K562 (cell line): Measurements from ENCODE around the gene KPNB1. TPM values are rescaled to one million over a fixed set of nuclear protein-coding genes. Genes with fewer than 3 reads are reported as not detected.

ENCODE experiments used
- ATAC-seq: fragments of 200-7000 bp; cut with Tn5 transposase; 3 replicates; pipeline ENCODE4 v1.9.1; 2020; ENCODE audit warnings: moderate library complexity
- BruUV-seq: library from RNA; stranded (reverse); fragments of 400-500 nt; replicated peaks from 2 replicates; lab custom pipeline; 2021; lab: Mats Ljungman, UMichigan
- CTCF ChIA-PET: fragments of 300-600 bp; formaldehyde crosslinking; extraction: SDS; loops from one replicate; lab custom pipeline; 2021; ENCODE audit warnings: low intra/inter-chr PET ratio; lab: Yijun Ruan, JAX
- POLR2A ChIA-PET: fragments of 300-600, 350-650 bp; sonication (Branson Sonifier 250); formaldehyde crosslinking; extraction: SDS; loops from one replicate; lab custom pipeline; 2021; ENCODE audit warnings: antibody characterized with exemption, inconsistent platforms; lab: Yijun Ruan, JAX
- DNase-seq, 4 experiments: peaks; one replicate each; pipeline versions ENCODE4 v3.0.0 to v3.0.0-alpha.2; 2011 to 2018; ENCODE audit warnings: low spot score in 3 of 4, mixed read lengths in 3 of 4; ENCODE audit errors: extremely low read depth in 1 of 4
- FAIRE-seq: peaks from 2 replicates; lab custom pipeline; 2011; peaks lifted over from hg19 to GRCh38; lab: Jason Lieb, UNC
- H2AFZ ChIP-seq: 2 replicates; pipeline ENCODE4 v1.6.0; 2011; ENCODE audit warnings: low read depth, low read length, control low read depth, inconsistent platforms
- H3K27ac ChIP-seq: fragments of 200-600 bp; 3 replicates; pipeline ENCODE4 v1.8.0; 2011; ENCODE audit warnings: low read depth, mild to moderate bottlenecking, control low read depth, inconsistent platforms, low read length, moderate library complexity, mixed read lengths; ENCODE audit errors: extremely low read depth
- H3K27me3 ChIP-seq, 2 experiments: fragments of 300-600 bp in 1 of 2; 2 replicates in 1 of 2; 3 replicates in 1 of 2; pipeline versions ENCODE4 v1.6.0 to v1.8.0; 2011; ENCODE audit warnings: inconsistent platforms in 2 of 2, low read length in 2 of 2, mild to moderate bottlenecking in 1 of 2, mixed read lengths in 1 of 2, moderate library complexity in 1 of 2; ENCODE audit not compliant: control insufficient read depth in 2 of 2, insufficient read depth in 2 of 2
- H3K36me3 ChIP-seq: fragments of 300-600 bp; 3 replicates; pipeline ENCODE4 v1.8.0; 2011; ENCODE audit warnings: mild to moderate bottlenecking, low read length, inconsistent platforms; ENCODE audit not compliant: control insufficient read depth, insufficient read depth
- H3K4me1 ChIP-seq, 2 experiments: fragments of 200-600 bp in 1 of 2; replicated peaks in 1 of 2; 2 replicates in 1 of 2; 3 replicates in 1 of 2; pipeline versions ENCODE4 v1.5.1 to v1.8.0; 2011; ENCODE audit warnings: inconsistent platforms in 2 of 2, low read length in 2 of 2, mild to moderate bottlenecking in 1 of 2, mixed read lengths in 1 of 2, moderate library complexity in 1 of 2; ENCODE audit not compliant: control insufficient read depth in 2 of 2, insufficient read depth in 2 of 2
- H3K4me2 ChIP-seq: 2 replicates; pipeline ENCODE4 v1.6.1; 2011; ENCODE audit warnings: low read length, control low read depth, inconsistent platforms, mixed read lengths; ENCODE audit not compliant: insufficient read depth
- H3K4me3 ChIP-seq: fragments of 200-600 bp; sonication (generic), shearing (Covaris generic); 2 replicates; pipeline ENCODE4 v1.5.1; 2016; ENCODE audit warnings: control low read depth, inconsistent platforms
- H3K79me2 ChIP-seq: fragments of 200-600 bp; 3 replicates; pipeline ENCODE4 v1.8.0; 2011; ENCODE audit warnings: low read length, inconsistent platforms; ENCODE audit not compliant: control insufficient read depth, insufficient read depth
- H3K9ac ChIP-seq, 2 experiments: 2 replicates each; pipeline versions ENCODE4 v1.6.0 to v1.6.1; 2011; ENCODE audit warnings: low read depth in 2 of 2, low read length in 2 of 2, control low read depth in 1 of 2, inconsistent platforms in 1 of 2, mild to moderate bottlenecking in 1 of 2, mixed read lengths in 1 of 2; ENCODE audit not compliant: insufficient read depth in 1 of 2
- H3K9me1 ChIP-seq: one replicate; pipeline ENCODE4 v1.6.0; 2011; ENCODE audit warnings: inconsistent platforms, mild to moderate bottlenecking, low read length, moderate library complexity; ENCODE audit not compliant: control insufficient read depth, insufficient read depth
- H3K9me3 ChIP-seq: replicated peaks from 2 replicates; pipeline ENCODE4 v1.5.1; 2011; ENCODE audit warnings: low read depth, low read length, inconsistent platforms; ENCODE audit not compliant: control insufficient read depth, insufficient read depth
- H4K20me1 ChIP-seq: replicated peaks from 2 replicates; pipeline ENCODE4 v1.6.1; 2011; ENCODE audit warnings: low read length, inconsistent platforms, mixed read lengths; ENCODE audit not compliant: control insufficient read depth, insufficient read depth
- HNRNPUL1 ChIP-seq: fragments of 200-400 bp; formaldehyde crosslinking; IDR thresholded peaks from 2 replicates; pipeline ENCODE4 v1.6.1; 2017; ENCODE audit warnings: low read length
- NRF1 ChIP-seq, 2 experiments: fragments of 450-650 bp; IDR thresholded peaks in 1 of 2; conservative IDR thresholded peaks in 1 of 2; 2 replicates each; pipeline ENCODE4 v1.6.1; 2014; ENCODE audit warnings: mild to moderate bottlenecking in 2 of 2
- REST ChIP-seq, 2 experiments: fragments of 450-650 bp; formaldehyde crosslinking in 1 of 2; IDR thresholded peaks; 2 replicates each; pipeline versions ENCODE4 v1.4.0 to v1.6.1; 2014 to 2020; ENCODE audit warnings: mild to moderate bottlenecking in 2 of 2, borderline replicate concordance in 1 of 2, low read depth in 1 of 2
- WGBS: fragments of 100-300 bp; shearing (Covaris generic); methylation state at CpG from one replicate; pipeline ENCODE4 v1.1.6; 2016; ENCODE audit warnings: low coverage, mixed read lengths; ENCODE audit not compliant: insufficient coverage; ENCODE audit errors: missing lambda C conversion rate; 5-methylcytosine and 5-hydroxymethylcytosine counted together
- in situ Hi-C: fragments of 300-500 bp; cut with MboI; formaldehyde crosslinking; loops from 4 replicates; pipeline ENCODE4 v1.15.0; 2018; ENCODE audit warnings: inconsistent platforms, mixed read lengths
- intact Hi-C: fragments of 100-400 bp; cut with micrococcal nuclease; formaldehyde crosslinking; loops from 2 replicates; pipeline ENCODE4 v1.14.2; 2022
- polyA plus RNA-seq, 8 experiments: library from polyadenylated mRNA; depleted of rRNA in 4 of 8; stranded (reverse) in 5 of 8; unstranded in 3 of 8; fragments of >200 nt; fragmentation: Nextera tagmentation in 2 of 8; fragmentation: Illumina TruSeq in 1 of 8; extraction: Ambion mirVana in 2 of 8; extraction: Trizol in 1 of 8; gene quantifications; 2 replicates each; pipeline versions ENCODE4 v1.2.1 to v1.2.3, GENCODE V29; 2011 to 2014; ENCODE audit warnings: inconsistent platforms in 1 of 8, missing spikeins in 1 of 8
- total RNA-seq, 7 experiments: library from RNA; depleted of rRNA in 6 of 7; stranded (reverse); fragments of >200 nt in 6 of 7; fragmentation: Illumina TruSeq in 2 of 7; extraction: Trizol in 2 of 7; gene quantifications; 2 replicates each; pipeline versions ENCODE4 v1.2.1 to v1.2.3, GENCODE V29; 2011 to 2021; ENCODE audit warnings: low replicate concordance in 1 of 7

The KPNB1 gene
- total and polyA plus RNA-seq, 9 of the 15 experiments (the other 6 are each of a cell fraction or from before 2014, with no cell fraction given), result 154 to 622 (median 354) TPM

GRCh38 chr17:47703191-47703591 is 53.5 kb downstream of the KPNB1 start:
- ATAC-seq, result no peak
- no peak for FAIRE-seq
- no TSS peak for BruUV-seq
- no peak overlapping the region for H2AFZ ChIP-seq
- no peak overlapping the region for H3K4me2 ChIP-seq
- no peaks in the 10 kb centered on the region for H3K9me3 ChIP-seq
- WGBS, result 89% methylated on average over 4 of the region's 15 CpGs
- no peak overlapping the region; a peak in 1 of 4 replicates for H3K9ac ChIP-seq
- H3K27ac ChIP-seq, result no peak overlapping the region
- no peaks in the 10 kb centered on the region for H3K27me3 ChIP-seq
- ChIA-PET CTCF (no interaction called here), POLR2A (interaction anchor here (0.6 to 0.7 kb wide), 2 partner anchors 15 to 208 kb away, joined by 3 to 4 read pairs; no protein-coding TSS in a partner anchor)
- no peaks in the 10 kb centered on the region for H3K79me2 ChIP-seq
- no peak overlapping the region for H3K4me3 ChIP-seq
- TF ChIP-seq REST (IDR thresholded peaks at IDR 0.05; ENCODE audit: borderline replicate concordance) (no peak), REST (CRISPR knock-in tag; IDR thresholded peaks at IDR 0.05; ENCODE audit: low read depth) (no peak), HNRNPUL1 (no peak), NRF1 (conservative IDR thresholded peaks at IDR 0.05 in 1 of 2, IDR thresholded peaks at IDR 0.05 in 1 of 2) (no peak)
- intact Hi-C loops (no loop called here), in situ Hi-C loops (no loop called here)
- DNase-seq, result no peak
- peaks cover 8% of the 10 kb centered on the region for H3K9me1 ChIP-seq
- no peaks in the 10 kb centered on the region; the same call in 1 of the 2 replicates for H4K20me1 ChIP-seq
- H3K4me1 ChIP-seq, result peaks cover 31 to 60% of the 10 kb centered on the region in 2 experiments
- H3K36me3 ChIP-seq, result peaks cover 9% of the 10 kb centered on the region; the same call in 1 of the 3 replicates
